Neural cell (in vitro differentiated cells): ENCODE results near the gene S100P. TPM values are rescaled to one million over a fixed set of nuclear protein-coding genes. Genes with fewer than 3 reads are reported as not detected.

Experiments
- H2AFZ ChIP-seq: fragments of 200-600, 300-800 bp; sonication (generic), shearing (Covaris generic); 2 replicates; pipeline ENCODE4 v1.6.0; 2014; ENCODE audit warnings: low read depth, mild to moderate bottlenecking, antibody characterized with exemption, low read length, moderate library complexity
- H3F3A ChIP-seq: fragments of 200-600 bp; shearing (Covaris generic); 2 replicates; pipeline ENCODE4 v1.6.1; 2016; ENCODE audit warnings: mild to moderate bottlenecking, moderate library complexity, mixed read lengths, antibody characterized with exemption, low read length; ENCODE audit not compliant: insufficient read depth, poor library complexity, severe bottlenecking
- H3K27ac ChIP-seq: fragments of 200-600, 300-800 bp; sonication (generic), shearing (Covaris generic); 2 replicates; pipeline ENCODE4 v1.5.1; 2014; ENCODE audit warnings: mild to moderate bottlenecking, low read length, moderate library complexity
- H3K27me3 ChIP-seq: fragments of 300-800, 200-600 bp; sonication (generic), shearing (Covaris generic); 2 replicates; pipeline ENCODE4 v1.6.0; 2014; ENCODE audit warnings: mild to moderate bottlenecking, low read depth, low read length, moderate library complexity; ENCODE audit not compliant: insufficient read depth
- H3K36me3 ChIP-seq: fragments of 300-800, 200-600 bp; sonication (generic), shearing (Covaris generic); 2 replicates; pipeline ENCODE4 v1.5.1; 2014; ENCODE audit warnings: mild to moderate bottlenecking, antibody characterized with exemption, low read length, moderate library complexity; ENCODE audit not compliant: insufficient read depth
- H3K4me2 ChIP-seq: fragments of 300-800, 200-600 bp; sonication (generic), shearing (Covaris generic); 2 replicates; pipeline ENCODE4 v1.6.0; 2014; ENCODE audit warnings: mild to moderate bottlenecking, low read length
- H3K4me3 ChIP-seq: fragments of 300-800, 200-600 bp; sonication (generic), shearing (Covaris generic); 2 replicates; pipeline ENCODE4 v1.5.1; 2014; ENCODE audit warnings: mild to moderate bottlenecking, low read length, moderate library complexity
- H3K79me2 ChIP-seq: fragments of 200-600 bp; shearing (Covaris generic); replicated peaks from 2 replicates; pipeline ENCODE4 v1.6.0; 2014; ENCODE audit warnings: mild to moderate bottlenecking, low read length, moderate library complexity; ENCODE audit not compliant: insufficient read depth
- H3K9ac ChIP-seq: fragments of 300-800, 200-600 bp; sonication (generic), shearing (Covaris generic); 2 replicates; pipeline ENCODE4 v1.6.1; 2016; ENCODE audit warnings: mild to moderate bottlenecking, low read length, mixed read lengths
- H3K9me2 ChIP-seq: fragments of 200-600 bp; shearing (Covaris generic); 2 replicates; pipeline ENCODE4 v1.6.1; 2016; ENCODE audit warnings: mild to moderate bottlenecking, low read length, mixed read lengths; ENCODE audit not compliant: insufficient read depth
- H3K9me3 ChIP-seq: fragments of 200-600, 300-800 bp; sonication (generic), shearing (Covaris generic); 2 replicates; pipeline ENCODE4 v1.6.1; 2016; ENCODE audit warnings: mild to moderate bottlenecking, mixed run types, low read length, moderate library complexity, mixed read lengths
- H4K20me1 ChIP-seq: fragments of 200-600 bp; shearing (Covaris generic); 2 replicates; pipeline ENCODE4 v1.6.1; 2016; ENCODE audit warnings: mild to moderate bottlenecking, mixed run types; ENCODE audit not compliant: insufficient read depth
- EP300 ChIP-seq: fragments of 450-650 bp; conservative IDR thresholded peaks from 2 replicates; pipeline ENCODE4 v1.6.1; 2014; ENCODE audit warnings: antibody characterized with exemption, mild to moderate bottlenecking, moderate library complexity; ENCODE audit not compliant: poor library complexity, severe bottlenecking
- EZH2 ChIP-seq: fragments of 200-600, 300-800 bp; shearing (Covaris generic), sonication (generic); IDR thresholded peaks from 2 replicates; pipeline ENCODE4 v1.6.1; 2014; ENCODE audit warnings: antibody characterized with exemption, low read length, borderline replicate concordance, mild to moderate bottlenecking; ENCODE audit not compliant: insufficient read depth, poor library complexity, severe bottlenecking
- MXI1 ChIP-seq: fragments of 450-650 bp; conservative IDR thresholded peaks from 2 replicates; pipeline ENCODE4 v1.6.1; 2014; ENCODE audit warnings: antibody characterized with exemption, mild to moderate bottlenecking; ENCODE audit not compliant: poor library complexity, severe bottlenecking
- POLR2AphosphoS5 ChIP-seq: IDR thresholded peaks from 2 replicates; pipeline ENCODE4 v1.6.1; 2012
- RAD21 ChIP-seq: fragments of 450-650 bp; conservative IDR thresholded peaks from 2 replicates; pipeline ENCODE4 v1.6.1; 2014; ENCODE audit warnings: antibody characterized with exemption, mild to moderate bottlenecking, moderate library complexity
- SMC3 ChIP-seq: fragments of 450-650 bp; conservative IDR thresholded peaks from 2 replicates; pipeline ENCODE4 v1.6.1; 2014; ENCODE audit warnings: antibody characterized with exemption, mild to moderate bottlenecking, moderate library complexity; ENCODE audit not compliant: poor library complexity
- TAF1 ChIP-seq: IDR thresholded peaks from 2 replicates; pipeline ENCODE4 v1.6.1; 2012; ENCODE audit warnings: low read depth
- polyA plus RNA-seq: library from polyadenylated mRNA; depleted of rRNA; stranded (reverse); fragments of >200 nt; gene quantifications from 2 replicates; pipeline ENCODE4 v1.2.3, GENCODE V29; 2014
- TF ChIP-seq, protein P1 (sequence below): IDR thresholded peaks from 2 replicates; pipeline ENCODE4 v1.6.1; 2012; ENCODE audit warnings: borderline replicate concordance
- TF ChIP-seq, protein P2 (sequence below): fragments of 450-650 bp; IDR thresholded peaks from 2 replicates; pipeline ENCODE4 v1.5.1; 2014; ENCODE audit warnings: antibody characterized with exemption, mild to moderate bottlenecking, moderate library complexity; ENCODE audit not compliant: poor library complexity, severe bottlenecking

The S100P gene
- polyA plus RNA-seq, 1 donor from 2014 or later: not detected

DNA sequence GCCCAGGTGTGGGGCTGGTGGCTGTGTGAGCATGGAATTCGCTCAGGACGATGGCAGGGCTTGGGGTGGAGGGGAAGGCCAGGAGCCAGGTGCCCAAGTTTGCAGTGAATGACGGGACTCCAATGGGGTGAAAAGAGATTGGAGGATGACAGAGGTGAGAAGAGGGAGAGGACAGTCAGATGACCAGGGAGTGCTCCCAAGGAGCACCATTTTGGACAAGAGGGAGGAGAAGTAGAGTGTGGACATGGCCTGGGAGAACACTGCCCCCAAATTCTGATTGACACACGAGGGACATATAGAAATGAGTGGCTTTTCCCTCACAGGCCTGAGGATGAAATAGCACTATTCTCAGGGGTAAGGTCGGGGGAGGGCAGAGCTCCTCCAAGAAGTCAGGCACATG is 46.5 kb upstream of the S100P start:
- H3K4me2 ChIP-seq: no peak overlapping the region
- H3K9me3 ChIP-seq: no peaks in the 10 kb centered on the region
- H3K36me3 ChIP-seq: peaks cover 12% of the 10 kb centered on the region
- no peaks in the 10 kb centered on the region for H3F3A ChIP-seq
- H3K9ac ChIP-seq: no peak overlapping the region
- H2AFZ ChIP-seq: no peak overlapping the region
- no peaks in the 10 kb centered on the region for H3K27me3 ChIP-seq
- TF ChIP-seq POLR2AphosphoS5: no peak
- TF ChIP-seq RAD21: no peak
- no peak for TF ChIP-seq EP300
- TF ChIP-seq EZH2: no peak
- TF ChIP-seq, protein P1, sequence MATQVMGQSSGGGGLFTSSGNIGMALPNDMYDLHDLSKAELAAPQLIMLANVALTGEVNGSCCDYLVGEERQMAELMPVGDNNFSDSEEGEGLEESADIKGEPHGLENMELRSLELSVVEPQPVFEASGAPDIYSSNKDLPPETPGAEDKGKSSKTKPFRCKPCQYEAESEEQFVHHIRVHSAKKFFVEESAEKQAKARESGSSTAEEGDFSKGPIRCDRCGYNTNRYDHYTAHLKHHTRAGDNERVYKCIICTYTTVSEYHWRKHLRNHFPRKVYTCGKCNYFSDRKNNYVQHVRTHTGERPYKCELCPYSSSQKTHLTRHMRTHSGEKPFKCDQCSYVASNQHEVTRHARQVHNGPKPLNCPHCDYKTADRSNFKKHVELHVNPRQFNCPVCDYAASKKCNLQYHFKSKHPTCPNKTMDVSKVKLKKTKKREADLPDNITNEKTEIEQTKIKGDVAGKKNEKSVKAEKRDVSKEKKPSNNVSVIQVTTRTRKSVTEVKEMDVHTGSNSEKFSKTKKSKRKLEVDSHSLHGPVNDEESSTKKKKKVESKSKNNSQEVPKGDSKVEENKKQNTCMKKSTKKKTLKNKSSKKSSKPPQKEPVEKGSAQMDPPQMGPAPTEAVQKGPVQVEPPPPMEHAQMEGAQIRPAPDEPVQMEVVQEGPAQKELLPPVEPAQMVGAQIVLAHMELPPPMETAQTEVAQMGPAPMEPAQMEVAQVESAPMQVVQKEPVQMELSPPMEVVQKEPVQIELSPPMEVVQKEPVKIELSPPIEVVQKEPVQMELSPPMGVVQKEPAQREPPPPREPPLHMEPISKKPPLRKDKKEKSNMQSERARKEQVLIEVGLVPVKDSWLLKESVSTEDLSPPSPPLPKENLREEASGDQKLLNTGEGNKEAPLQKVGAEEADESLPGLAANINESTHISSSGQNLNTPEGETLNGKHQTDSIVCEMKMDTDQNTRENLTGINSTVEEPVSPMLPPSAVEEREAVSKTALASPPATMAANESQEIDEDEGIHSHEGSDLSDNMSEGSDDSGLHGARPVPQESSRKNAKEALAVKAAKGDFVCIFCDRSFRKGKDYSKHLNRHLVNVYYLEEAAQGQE: no peak
- no peak for TF ChIP-seq TAF1
- TF ChIP-seq, protein P2, sequence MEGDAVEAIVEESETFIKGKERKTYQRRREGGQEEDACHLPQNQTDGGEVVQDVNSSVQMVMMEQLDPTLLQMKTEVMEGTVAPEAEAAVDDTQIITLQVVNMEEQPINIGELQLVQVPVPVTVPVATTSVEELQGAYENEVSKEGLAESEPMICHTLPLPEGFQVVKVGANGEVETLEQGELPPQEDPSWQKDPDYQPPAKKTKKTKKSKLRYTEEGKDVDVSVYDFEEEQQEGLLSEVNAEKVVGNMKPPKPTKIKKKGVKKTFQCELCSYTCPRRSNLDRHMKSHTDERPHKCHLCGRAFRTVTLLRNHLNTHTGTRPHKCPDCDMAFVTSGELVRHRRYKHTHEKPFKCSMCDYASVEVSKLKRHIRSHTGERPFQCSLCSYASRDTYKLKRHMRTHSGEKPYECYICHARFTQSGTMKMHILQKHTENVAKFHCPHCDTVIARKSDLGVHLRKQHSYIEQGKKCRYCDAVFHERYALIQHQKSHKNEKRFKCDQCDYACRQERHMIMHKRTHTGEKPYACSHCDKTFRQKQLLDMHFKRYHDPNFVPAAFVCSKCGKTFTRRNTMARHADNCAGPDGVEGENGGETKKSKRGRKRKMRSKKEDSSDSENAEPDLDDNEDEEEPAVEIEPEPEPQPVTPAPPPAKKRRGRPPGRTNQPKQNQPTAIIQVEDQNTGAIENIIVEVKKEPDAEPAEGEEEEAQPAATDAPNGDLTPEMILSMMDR: no peak
- TF ChIP-seq MXI1: no peak
- TF ChIP-seq SMC3: no peak
- no peak overlapping the region for H3K4me3 ChIP-seq
- H4K20me1 ChIP-seq: no peaks in the 10 kb centered on the region
- H3K27ac ChIP-seq: no peak overlapping the region
- no peaks in the 10 kb centered on the region for H3K9me2 ChIP-seq
- peaks cover 25% of the 10 kb centered on the region for H3K79me2 ChIP-seq

DNA sequence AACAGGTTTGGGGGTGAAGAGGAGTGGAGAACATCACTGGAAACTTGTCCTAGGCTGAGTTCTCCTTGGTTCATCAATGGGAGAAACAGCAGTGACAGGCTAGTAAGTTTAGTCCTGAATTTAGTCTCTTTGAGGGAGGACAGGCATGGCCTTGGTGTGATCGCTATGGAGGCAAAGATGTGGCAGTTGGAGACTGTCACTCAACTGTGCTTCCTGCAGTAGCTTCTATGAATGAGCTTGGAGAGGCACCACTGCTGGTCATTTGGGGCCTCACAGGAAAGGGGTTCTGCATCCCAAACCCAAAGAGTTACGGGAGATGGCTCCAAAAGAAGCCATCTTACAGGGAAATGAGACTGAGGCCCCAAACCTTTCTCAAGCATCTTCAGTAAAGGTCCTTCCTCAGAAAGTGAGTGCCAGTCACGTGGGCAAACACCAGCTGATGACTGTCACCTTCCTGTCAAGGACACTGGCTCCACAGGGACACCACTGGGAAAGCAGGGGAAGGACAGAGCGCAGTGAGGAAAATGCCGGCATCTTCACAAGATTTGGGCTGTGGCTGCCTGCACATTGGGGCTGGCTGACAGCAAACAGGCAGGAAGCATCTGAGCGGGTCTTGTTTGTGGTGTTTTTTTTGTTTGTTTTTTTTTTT is 46.0 kb upstream of the S100P start:
- H4K20me1 ChIP-seq: no peaks in the 10 kb centered on the region
- peaks cover 20% of the 10 kb centered on the region for H3K79me2 ChIP-seq
- H3K27ac ChIP-seq: no peak overlapping the region
- TF ChIP-seq EZH2 (no peak), RAD21 (no peak), POLR2AphosphoS5 (no peak), EP300 (no peak), MXI1 (no peak), TAF1 (no peak), SMC3 (no peak)
- TF ChIP-seq, protein P1: no peak
- TF ChIP-seq, protein P2: no peak
- no peak overlapping the region for H3K9ac ChIP-seq
- H3F3A ChIP-seq: no peaks in the 10 kb centered on the region
- no peaks in the 10 kb centered on the region for H3K9me2 ChIP-seq
- no peaks in the 10 kb centered on the region for H3K9me3 ChIP-seq
- no peak overlapping the region for H3K4me2 ChIP-seq
- no peak overlapping the region for H2AFZ ChIP-seq
- no peak overlapping the region for H3K4me3 ChIP-seq
- no peaks in the 10 kb centered on the region for H3K27me3 ChIP-seq
- H3K36me3 ChIP-seq: peaks cover 6% of the 10 kb centered on the region
